Prostate gland (tissue), 2 donors: Measurements from ENCODE around the gene FAM72B.
"Not testable (repeated sequence)": the region's sequence is repeated elsewhere in the genome, so short reads cannot be mapped to it uniquely, and the experiment has no call there.

Experiments used
- POLR2A ChIP-seq: fragments of 450-650 bp; IDR thresholded peaks from one replicate; pipeline ENCODE4 v1.6.1; 2016; ENCODE audit warnings: antibody characterized with exemption, mild to moderate bottlenecking
- POLR2AphosphoS5 ChIP-seq: sonication (generic); formaldehyde crosslinking; IDR thresholded peaks from one replicate; pipeline ENCODE4 v1.6.1; 2017; ENCODE audit warnings: antibody characterized with exemption
- TF ChIP-seq, protein P1 (sequence below), 4 experiments: fragments of 200-600 bp in 2 of 4; fragments of 450-650 bp in 2 of 4; sonication (generic) in 2 of 4; IDR thresholded peaks; 1 replicate in 3 of 4; 2 replicates in 1 of 4; pipeline ENCODE4 v1.5.1; 2016 to 2019; ENCODE audit warnings: antibody characterized with exemption in 4 of 4, mild to moderate bottlenecking in 2 of 4, moderate library complexity in 2 of 4

DNA sequence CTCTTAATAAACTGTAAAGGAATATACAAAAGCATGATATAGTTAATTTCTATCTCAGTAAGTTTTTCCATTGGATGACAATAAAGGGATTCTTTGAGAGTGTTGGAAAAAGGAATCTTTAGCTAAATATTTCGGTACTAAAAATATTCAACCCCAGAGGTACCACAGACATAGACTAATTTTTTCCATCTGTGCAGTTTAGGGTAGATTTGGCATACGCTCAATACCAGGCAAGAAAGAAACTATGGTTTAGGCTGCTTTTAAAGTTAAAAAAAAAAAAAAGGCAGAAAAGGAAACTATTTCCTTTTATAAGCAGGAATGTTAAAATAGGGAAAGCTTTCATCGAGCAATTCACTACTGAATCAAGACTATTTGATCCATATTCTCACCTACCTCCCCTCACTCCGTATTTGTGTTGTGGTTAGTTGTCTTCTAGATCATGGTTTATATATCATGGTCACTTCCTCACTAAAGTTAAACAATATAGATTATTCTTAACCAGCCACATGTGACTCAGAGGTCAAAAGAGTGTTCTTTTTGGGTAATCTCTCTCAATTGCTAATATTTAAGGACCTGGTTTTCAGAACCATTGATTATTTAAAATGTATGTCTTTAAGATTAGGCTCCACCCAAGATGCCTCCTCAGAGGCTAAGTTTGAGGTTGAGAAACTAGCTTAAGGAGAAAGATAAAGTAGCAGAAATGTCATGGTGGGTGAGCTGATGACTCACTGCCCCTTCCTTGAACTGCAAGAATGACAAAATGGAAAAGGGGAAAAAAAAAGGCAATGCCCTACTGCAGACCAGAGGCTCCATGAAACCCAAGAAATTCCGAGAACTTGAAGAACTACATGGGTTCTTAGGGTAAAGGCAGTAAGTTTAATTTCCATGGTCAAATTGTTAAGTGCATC is 20.0 kb downstream of the FAM72B start:
- TF ChIP-seq, protein P1, sequence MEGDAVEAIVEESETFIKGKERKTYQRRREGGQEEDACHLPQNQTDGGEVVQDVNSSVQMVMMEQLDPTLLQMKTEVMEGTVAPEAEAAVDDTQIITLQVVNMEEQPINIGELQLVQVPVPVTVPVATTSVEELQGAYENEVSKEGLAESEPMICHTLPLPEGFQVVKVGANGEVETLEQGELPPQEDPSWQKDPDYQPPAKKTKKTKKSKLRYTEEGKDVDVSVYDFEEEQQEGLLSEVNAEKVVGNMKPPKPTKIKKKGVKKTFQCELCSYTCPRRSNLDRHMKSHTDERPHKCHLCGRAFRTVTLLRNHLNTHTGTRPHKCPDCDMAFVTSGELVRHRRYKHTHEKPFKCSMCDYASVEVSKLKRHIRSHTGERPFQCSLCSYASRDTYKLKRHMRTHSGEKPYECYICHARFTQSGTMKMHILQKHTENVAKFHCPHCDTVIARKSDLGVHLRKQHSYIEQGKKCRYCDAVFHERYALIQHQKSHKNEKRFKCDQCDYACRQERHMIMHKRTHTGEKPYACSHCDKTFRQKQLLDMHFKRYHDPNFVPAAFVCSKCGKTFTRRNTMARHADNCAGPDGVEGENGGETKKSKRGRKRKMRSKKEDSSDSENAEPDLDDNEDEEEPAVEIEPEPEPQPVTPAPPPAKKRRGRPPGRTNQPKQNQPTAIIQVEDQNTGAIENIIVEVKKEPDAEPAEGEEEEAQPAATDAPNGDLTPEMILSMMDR (IDR thresholded peaks at IDR 0.05) = not testable (repeated sequence)
- not testable (repeated sequence) for TF ChIP-seq POLR2A, POLR2AphosphoS5
